DMS79 (cell line): ENCODE results near the gene FMO5.
"Not testable (repeated sequence)": the region's sequence is repeated elsewhere in the genome, so short reads cannot be mapped to it uniquely, and the experiment has no call there.

Source experiments
- DNase-seq: peaks from one replicate; lab custom pipeline; 2025; lab: John Stamatoyannopoulos, UW

Gene FMO5, protein sequence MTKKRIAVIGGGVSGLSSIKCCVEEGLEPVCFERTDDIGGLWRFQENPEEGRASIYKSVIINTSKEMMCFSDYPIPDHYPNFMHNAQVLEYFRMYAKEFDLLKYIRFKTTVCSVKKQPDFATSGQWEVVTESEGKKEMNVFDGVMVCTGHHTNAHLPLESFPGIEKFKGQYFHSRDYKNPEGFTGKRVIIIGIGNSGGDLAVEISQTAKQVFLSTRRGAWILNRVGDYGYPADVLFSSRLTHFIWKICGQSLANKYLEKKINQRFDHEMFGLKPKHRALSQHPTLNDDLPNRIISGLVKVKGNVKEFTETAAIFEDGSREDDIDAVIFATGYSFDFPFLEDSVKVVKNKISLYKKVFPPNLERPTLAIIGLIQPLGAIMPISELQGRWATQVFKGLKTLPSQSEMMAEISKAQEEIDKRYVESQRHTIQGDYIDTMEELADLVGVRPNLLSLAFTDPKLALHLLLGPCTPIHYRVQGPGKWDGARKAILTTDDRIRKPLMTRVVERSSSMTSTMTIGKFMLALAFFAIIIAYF

DNA sequence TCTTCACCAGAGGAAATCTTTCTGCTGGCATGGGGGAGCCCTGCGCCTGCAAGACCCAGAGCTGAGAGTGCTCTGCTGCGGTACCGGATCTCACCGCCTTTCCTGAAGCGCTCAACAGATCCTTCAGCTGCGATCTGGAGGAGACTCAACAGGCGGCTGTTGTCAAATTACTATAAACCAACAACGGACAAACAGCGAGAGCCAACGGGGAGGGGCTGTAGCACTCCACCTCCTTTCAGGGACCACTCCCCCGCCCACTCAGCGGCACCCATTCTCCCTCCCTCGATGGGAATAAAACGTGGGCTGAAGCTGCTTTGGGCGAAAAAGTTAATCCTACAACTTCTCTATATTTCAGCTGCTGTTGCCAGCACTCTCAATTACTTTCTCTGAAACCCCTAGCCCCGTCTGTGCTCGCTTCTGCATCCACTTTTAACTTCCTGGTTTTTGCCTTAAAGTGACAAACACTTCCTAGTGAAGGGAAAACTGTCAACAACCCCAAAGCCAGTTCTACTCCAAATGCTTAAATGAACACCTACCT is at the start of gene FMO5:
Gene FMO5, minus strand, starts transcription at position 147 of the 538 bp plus-strand sequence. CDS start 310 bp downstream, outside the sequence.
- peak; percentile 50 for DNase-seq

DNA sequence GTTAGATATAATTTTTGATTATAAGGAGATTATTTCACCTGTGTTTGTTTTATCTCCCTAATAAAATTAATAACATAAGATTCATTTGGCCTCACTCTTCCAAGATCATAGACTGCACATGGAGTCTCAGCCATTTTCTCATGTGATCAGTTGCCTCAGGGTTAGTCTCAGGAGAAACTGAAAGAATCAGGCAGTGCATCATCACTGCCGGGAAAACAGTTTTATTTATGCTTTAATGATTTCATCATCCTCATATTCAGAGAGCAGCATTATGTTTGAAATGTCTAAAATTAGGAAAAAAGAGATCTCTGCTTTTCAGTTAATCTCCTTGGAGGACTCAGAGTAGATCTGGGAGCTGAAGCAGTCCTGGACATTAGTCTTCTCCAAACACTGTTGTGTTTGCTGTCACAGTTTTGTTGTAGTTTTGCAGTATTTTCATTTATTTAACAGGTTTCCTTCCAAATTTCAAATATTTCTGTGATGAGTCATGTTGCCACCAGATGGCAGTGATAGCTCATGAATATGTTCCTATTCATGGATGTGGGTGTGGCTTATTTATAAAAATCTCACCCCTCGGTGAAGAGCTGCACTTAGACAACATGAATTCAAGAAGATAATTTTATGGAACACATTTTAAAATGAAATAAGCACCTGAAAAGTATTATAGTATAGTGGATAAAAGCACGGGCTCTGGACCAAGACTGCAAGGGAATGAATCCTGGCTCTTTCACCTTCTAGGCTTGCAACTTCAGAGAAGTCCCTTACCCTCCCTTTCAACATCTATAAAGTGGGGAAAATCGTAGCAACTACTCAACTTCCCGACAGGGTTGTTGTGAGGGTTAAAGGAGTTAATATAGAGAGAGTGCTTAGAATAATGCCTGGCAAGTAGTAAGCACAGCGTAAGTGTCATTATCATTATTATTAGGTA is 48.5 kb upstream of the FMO5 start:
- DNase-seq, result peak; percentile 23

DNA sequence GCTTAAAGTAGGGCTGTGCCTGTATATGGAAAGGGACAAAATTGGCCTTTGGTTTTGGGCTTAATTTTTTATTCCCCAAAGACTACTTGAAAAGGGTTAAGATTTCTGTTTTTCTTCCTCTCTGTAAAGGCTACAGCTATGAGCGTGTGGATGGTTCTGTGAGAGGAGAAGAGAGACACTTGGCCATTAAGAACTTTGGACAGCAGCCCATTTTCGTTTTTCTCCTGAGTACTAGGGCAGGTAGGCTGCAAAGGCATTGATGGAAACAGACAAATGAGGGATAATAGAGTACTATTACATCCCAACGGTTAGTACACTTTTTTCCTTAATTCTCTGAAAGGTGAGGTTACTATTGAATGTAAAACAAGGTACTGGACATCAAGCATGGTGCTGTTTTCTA is 46.9 kb upstream of the FMO5 start:
- peak; percentile 48 for DNase-seq

DNA sequence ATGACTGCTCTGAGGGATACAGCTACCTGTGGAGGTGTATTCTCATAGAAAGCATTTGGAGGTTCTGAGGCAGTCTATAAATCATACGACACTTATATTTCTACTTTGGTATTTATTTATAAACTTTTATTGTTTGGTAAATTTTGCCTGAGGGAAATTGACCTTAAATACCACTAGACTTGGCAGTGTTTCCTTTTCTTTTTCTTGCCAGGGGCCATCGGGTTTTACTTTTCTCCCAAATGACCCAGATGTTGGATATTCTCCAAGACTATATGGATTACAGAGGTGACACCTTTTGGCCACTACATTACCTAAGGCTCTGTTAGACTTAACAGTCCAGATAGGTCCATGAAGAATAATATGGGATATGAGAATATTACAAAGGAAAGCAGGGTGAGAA is 45.6 kb upstream of the FMO5 start:
- DNase-seq, result no peak

DNA sequence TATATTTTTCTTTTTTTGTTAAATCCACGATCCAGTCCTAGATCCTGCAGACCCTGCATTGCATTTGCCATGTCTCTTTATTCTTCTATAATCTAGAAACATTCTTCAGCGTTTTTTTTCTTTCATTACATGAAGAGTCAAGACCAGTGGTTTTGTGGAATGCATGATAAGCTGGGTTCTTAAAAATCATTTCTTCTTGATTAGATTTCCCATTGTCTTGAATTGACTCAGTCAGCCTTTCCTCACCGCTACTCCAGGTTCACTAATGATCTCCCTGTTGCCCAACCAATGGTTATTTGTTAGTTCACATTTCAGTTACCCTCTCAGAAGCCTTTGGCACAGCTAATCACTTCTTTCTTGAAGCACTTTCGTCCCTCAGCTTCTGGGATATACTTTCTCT is 42.6 kb upstream of the FMO5 start:
- DNase-seq, result no peak

DNA sequence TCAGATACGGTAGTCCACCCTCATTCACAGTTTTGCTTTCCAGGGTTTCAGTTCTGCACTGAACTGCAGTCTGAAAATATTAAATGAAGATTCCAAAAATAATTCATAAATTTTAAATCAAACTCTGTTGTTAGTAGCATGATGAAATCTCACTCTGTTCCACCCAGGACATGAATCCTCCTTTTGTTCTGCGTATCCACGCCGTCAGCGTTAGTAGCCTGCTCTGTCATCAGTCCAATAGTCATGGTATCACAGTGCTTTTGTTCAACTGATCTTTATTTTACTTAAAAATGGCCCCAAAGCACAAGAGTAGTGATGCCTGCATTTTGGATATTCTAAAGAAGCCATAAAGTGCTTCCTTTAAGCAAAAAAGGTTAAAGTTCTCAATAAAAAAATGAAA is 41.2 kb upstream of the FMO5 start:
- DNase-seq, result no peak

DNA sequence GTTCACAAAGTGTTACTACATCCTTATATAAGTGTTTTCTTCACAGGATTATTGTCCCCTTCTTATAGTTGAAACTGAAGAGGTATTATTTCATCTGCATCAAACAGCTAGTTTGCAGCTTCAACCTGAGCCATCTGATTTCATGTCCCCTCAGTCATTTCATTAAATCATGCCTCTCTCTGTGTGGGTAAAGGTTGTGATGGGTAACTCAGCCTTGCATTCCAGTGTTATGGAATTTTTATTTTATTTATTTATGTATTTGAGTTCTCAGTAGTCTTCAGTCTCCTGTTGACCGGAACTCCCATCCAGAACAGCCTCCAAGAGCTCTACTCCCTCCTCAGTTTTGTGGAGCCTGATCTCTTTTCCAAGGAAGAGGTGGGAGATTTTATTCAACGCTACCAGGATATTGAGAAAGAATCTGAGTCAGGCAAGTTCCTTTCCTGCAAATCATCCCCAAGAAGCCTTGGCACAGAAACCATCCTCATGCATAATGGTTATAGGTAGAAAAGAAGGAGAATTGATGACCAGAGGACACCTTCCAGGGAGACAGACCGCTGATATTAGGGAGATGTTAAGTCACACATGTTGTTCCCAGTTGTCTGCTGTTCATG is 39.1 kb upstream of the FMO5 start:
- DNase-seq, result no peak

DNA sequence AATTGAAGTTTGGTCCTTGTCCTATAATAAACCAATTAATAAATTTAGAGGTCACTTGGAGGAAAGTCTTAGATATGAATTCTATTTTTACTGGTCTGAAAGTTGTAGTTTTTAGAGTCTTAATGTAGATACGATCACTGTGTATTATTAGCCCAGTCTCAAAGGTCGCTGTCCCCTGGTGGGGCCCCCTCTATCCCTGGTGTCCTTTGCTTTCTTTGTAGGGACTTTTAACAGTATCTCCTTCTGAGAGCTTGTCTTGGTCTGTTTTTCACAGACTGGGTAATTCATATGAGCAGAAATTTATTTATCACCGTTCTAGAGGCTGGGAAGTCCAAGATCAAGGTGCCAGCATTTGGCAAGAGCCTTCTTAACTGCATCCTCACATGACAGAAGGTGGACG is 35.8 kb upstream of the FMO5 start:
- DNase-seq, result no peak

DNA sequence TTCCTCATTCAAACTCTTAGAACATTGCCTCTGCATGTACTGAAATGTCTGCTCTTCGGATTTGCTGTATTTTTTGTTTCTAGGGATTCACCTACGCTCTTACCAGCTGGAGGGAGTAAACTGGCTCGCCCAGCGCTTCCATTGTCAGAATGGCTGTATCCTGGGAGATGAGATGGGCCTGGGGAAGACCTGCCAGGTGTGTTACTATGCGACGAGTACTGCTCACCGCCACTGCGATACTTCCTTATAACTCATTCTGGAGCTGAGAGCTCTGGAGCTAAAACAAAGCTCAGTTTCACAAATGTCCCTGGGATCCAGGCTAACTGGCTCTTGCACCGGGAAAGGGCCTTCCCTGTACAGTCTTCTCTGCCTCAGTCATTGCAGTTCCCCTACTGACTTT is 27.4 kb upstream of the FMO5 start:
- no peak for DNase-seq

DNA sequence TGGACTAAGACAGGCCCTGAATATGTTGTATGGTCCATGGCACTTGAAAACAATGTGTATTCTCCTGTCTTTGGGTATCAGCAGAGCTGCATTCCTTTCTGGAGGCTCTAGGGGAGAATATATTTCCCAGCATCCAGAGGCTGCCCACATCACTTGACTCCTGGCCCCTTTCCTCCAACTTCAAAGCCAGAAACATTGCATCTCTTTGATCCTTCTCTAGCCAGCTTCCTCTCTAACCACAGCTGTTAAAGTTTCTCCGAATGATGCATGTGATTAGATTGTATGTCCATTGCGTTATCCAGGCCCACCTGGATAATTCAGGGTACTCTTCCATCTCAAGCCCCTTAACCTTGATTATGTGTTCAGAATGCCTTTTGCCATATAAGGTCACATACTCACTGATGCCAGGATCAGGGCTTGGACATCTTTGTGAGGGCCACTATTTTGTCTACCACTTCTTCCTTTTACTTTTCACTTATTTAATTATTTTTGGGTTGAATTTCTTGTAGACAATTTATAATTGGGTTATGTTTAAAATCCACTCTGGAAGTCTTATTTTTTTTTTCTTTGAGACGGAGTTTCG is 22.6 kb upstream of the FMO5 start:
- DNase-seq, result no peak

DNA sequence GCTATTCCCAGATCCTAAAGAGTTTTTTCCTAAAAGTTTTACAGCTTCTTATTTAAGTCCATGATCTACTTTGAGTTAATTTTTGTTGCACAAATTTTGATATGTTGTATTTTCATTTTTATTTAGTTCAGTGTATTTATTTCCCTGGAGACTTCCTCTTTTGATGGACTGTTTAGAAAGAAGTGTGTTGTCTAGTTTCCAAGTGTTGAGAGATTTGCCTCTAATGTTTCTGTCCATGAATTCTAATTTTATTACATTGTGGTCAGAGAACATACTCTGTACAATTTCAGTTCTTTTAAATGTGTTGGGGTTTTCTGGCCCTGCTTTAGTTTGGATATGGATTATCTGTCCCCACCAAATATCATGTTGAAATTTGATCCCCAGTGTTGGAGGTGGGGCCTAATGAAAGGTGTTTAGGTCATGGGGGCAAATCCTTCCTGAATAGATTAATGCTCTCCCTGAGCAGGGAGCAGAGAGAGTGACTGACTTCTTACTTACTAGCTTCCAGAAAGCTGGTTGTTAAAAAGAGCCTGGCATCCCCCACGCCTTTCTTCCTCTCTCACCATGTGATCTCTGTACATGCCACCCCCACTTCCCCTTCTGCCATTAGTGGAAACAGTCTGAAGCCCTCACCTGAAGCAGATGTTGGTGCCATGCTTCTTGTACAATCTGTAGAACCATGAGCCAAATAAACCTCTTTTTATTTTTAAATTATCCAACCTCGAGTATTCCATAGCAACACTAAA is 21.9 kb upstream of the FMO5 start:
- DNase-seq, result no peak

DNA sequence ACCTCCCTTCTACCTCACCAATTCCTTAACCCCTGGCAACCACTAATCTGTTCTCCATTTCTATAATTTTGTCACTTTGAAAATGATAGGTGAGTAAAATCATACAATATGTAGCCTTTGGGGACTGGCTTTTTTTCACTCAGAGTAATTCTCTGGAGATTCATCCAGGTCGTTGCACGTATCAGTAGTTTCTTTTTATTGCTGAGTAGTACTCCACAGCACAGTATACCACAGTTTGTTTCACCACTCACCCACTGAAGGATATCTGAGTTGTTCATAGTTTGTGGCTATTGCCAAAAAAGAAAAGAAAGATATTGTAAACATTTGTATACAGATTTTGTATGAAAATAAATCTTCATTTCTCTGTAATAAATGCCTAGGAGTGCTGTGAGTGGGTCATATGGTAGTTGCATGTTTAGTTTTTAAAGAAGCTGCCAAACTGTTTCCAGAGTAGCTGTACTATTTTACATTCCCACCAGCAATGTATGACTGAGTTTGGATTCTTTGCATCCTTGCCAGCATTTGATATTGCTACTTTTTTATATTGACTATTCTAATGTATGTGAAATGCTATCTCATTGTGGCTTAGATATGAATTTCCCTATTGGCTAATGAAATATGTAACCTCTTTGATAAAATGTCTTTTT is 21.0 kb upstream of the FMO5 start:
- DNase-seq, result no peak

DNA sequence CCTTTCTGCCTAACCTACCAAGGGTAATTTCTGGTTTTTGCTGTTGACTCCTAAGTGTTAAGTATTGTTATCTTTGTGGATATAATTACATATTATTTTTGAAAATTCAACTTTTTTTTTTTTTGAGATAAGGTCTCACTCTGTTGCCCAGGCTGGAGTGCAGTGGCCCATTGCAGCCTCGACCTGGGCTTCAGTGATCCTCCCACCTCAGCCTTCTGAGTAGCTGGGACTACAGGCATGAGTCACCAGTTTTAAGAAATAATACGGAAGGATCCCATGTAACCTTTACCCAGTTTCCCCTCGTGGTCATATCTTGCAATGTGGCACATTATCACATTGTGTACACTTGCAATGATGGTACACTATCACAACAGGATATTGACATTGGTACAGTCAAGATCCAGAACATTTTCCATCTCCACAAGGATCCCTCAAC is 20.5 kb upstream of the FMO5 start:
- DNase-seq, result no peak

DNA sequence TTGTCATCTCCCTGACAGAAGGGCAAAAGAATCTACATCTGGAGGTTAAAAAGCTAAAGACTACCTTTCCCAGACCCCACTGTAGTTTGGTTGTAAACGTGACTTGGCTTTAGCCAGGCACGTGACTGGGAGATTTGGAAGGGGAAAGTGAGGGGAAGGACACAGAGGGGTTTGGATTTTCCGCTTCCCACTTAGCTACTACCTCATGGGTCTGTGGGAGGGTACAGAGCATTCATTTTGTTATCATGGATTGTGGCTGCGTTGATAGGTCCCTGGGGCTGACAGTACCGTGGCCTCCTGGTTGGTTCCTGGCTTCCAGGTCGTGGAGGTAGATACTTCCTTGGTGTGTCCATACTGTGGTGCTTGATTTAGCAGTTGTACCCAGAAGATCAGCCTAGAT is 20.0 kb upstream of the FMO5 start:
- no peak for DNase-seq

DNA sequence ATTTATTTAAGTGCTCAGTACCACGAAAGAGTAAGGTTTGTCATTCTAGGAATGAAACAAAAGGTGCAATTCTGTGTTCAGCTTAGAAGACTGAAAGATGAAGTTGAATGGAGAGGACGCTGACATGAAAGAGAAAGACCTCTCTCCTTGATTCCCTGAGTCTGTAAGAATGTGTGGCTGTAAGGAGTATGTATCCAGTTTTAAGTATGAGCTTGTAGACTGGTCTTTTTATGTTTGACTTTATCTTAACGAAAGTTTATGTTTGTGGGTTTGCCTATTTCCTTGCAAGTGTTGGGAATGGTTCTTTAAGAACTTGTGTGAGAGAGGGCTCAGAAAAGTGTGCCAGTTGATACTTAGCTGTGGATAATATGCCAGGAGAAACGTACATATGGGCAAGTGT is 18.7 kb upstream of the FMO5 start:
- no peak for DNase-seq

DNA sequence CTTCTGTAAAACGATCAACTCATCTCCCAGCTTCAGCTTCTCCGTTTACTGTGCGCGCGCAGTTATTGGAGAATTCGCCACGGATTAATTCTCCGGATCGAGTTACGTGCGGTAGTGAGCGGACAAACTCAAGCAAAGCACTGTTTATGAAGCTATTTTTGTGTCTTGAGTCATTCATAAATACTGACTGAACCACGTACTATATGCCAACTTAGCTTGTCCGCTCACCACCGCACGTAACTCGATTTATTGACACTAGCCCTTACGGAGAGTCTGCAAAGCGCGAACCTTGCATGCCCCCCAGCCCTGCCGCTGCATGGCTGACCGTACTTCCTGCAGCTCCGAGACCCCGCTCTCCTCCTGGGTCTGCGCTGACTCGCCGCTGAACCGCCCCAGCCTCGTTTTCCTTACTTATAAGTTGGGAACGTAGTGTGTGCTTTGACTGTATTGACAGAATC is 18.1 kb upstream of the FMO5 start:
- peak; percentile 15 for DNase-seq

DNA sequence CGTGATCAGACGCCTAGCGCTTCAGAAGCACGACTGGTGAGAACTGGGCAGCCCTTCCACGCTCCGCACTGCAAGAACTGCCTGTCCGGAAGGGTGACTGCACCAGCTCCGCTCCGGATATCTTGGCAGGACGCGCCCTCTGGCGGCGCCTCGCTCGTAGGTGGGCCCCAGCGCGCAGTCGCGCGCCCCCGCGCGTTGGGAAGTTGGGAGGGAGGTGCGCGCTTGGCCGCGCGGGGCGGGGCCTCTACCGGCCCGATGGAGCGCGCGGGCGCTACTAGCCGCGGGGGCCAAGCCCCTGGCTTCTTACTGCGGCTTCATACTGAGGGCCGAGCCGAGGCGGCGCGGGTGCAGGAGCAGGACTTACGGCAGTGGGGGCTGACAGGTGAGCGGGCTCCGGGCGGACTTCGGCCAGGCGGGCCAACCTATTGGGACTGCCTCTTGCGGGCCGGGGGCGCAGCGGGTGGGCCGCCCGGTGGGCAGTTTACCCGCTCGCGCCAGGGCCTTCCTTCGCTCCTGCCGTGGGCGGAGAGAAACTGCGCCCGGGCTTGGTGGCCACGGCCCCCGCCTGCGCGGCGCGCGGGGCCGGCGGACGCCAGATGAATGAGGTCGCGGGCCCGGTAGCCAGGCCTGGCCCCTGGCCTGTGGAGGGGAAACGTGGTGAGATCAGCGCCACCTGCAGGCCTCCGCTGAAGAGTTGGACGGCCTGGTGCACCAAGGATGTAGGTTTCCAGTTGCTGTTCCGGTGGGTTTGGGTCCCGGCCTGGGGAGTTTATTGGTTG is 17.5 kb upstream of the FMO5 start, which contains the start of gene CHD1L:
Gene CHD1L, plus strand, starts transcription at position 236 of the 779 bp plus-strand sequence. Its CDS starts 20 bp downstream, at position 256.
- peak; percentile 84 for DNase-seq

DNA sequence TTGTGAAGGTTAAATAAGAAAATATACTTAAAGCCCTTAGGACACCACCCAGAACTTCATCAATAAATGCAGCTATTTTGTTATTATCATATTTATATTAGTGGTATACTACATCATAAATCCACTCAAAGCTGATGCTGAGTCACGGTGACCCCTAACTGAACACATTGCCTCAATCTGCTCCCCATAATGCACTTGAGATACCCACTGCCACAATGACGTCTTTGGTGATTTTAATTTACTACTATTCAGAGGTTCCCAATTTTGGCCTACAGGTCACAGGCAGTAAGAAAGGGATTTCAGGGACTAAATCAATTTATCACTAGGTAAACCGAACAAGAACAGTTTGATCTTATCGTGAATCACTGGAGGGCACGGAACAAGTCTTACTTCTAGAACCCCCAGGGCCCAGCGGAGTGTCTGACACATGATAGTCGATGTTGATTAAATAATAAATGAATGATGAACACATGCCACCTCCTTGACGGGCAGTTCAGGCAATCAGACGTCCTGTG is 16.9 kb upstream of the FMO5 start:
- DNase-seq, result no peak

DNA sequence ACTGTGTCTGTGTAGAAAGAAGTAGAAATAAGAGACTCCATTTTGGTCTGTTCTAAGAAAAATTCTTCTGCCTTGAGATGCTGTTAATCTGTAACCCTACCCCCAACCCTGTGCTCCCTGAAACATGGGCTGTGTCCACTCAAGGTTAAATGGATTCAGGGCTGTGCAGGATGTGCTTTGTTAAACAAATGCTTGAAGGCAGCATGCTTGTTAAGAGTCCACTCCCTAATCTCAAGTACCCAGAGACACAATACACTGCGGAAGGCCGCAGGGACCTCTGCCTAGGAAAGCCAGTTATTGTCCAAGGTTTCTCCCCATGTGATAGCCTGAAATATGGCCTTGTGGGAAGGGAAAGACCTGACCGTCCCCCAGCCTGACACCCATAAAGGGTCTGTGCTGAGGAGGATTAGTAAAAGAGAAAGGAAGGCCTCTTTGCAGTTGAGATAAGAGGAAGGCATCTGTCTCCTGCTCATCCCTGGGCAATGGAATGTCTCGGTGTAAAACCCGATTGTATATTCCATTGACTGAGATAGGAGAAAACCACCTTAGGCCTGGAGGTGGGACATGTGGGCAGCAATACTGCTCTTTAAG is 15.1 kb upstream of the FMO5 start:
- DNase-seq, result not testable (repeated sequence)
